Skeletal muscle cell (primary cell): ENCODE measurements around the gene RTRAF.

ENCODE experiments used
- DNase-seq: peaks from one replicate; pipeline ENCODE4 v3.0.0-alpha.2; 2010; ENCODE audit warnings: low read depth
- H3K4me3 ChIP-seq: 2 replicates; pipeline ENCODE4 v1.5.1; 2011; ENCODE audit warnings: low read depth, mild to moderate bottlenecking, control low read depth, low read length, moderate library complexity

Gene RTRAF

GRCh38 chr14:51990488-51990887, 1.1 kb downstream of the RTRAF start:
- peak overlapping the region; percentile 96 for H3K4me3 ChIP-seq
- DNase-seq = no peak

- DNase-seq = no peak
Measured at GRCh38 chr14:51993285-51993920, 4.1 kb downstream of the RTRAF start.

GRCh38 chr14:51996148-51996746, 6.9 kb downstream of the RTRAF start:
- no peak overlapping the region for H3K4me3 ChIP-seq
- DNase-seq = no peak

More at GRCh38 chr14:51993285-51993920, 4.1 kb downstream of the RTRAF start:
- H3K4me3 ChIP-seq = no peak overlapping the region

- H3K4me3 ChIP-seq = no peak overlapping the region
- DNase-seq = no peak
Measured at GRCh38 chr14:51998348-51998747, 9.0 kb downstream of the RTRAF start.

GRCh38 chr14:51999084-51999483, 9.7 kb downstream of the RTRAF start:
- no peak for DNase-seq
- no peak overlapping the region for H3K4me3 ChIP-seq

- H3K4me3 ChIP-seq = no peak overlapping the region
- DNase-seq = no peak
Measured at GRCh38 chr14:52000019-52000582, 10.8 kb downstream of the RTRAF start.

- DNase-seq = no peak
- H3K4me3 ChIP-seq = no peak overlapping the region
Measured at GRCh38 chr14:52000696-52001095, 11.3 kb downstream of the RTRAF start.

GRCh38 chr14:52002542-52002941, 13.2 kb downstream of the RTRAF start:
- no peak for DNase-seq
- H3K4me3 ChIP-seq = no peak overlapping the region

GRCh38 chr14:52003324-52003723, 14.0 kb downstream of the RTRAF start:
- no peak for DNase-seq
- H3K4me3 ChIP-seq = no peak overlapping the region

- no peak overlapping the region for H3K4me3 ChIP-seq
- no peak for DNase-seq
Measured at GRCh38 chr14:52005625-52006024, 16.3 kb downstream of the RTRAF start.

- H3K4me3 ChIP-seq = no peak overlapping the region
Measured at GRCh38 chr14:52006361-52006760, 17.0 kb downstream of the RTRAF start.

GRCh38 chr14:52007211-52007610, 17.9 kb downstream of the RTRAF start:
- H3K4me3 ChIP-seq = no peak overlapping the region
- DNase-seq = no peak

More at GRCh38 chr14:52006361-52006760, 17.0 kb downstream of the RTRAF start:
- DNase-seq = no peak

- DNase-seq = no peak
Measured at GRCh38 chr14:52007637-52008036, 18.3 kb downstream of the RTRAF start.

GRCh38 chr14:52008136-52008535, 18.8 kb downstream of the RTRAF start:
- no peak overlapping the region for H3K4me3 ChIP-seq
- no peak for DNase-seq

More at GRCh38 chr14:52007637-52008036, 18.3 kb downstream of the RTRAF start:
- H3K4me3 ChIP-seq = no peak overlapping the region

GRCh38 chr14:52010173-52010693, 20.9 kb downstream of the RTRAF start:
- H3K4me3 ChIP-seq = no peak overlapping the region
- DNase-seq = no peak

GRCh38 chr14:52011523-52011922, 22.2 kb downstream of the RTRAF start:
- DNase-seq = no peak
- no peak overlapping the region for H3K4me3 ChIP-seq

GRCh38 chr14:52012635-52013034, 23.3 kb downstream of the RTRAF start:
- DNase-seq = no peak
- H3K4me3 ChIP-seq = no peak overlapping the region

- H3K4me3 ChIP-seq = no peak overlapping the region
- DNase-seq = no peak
Measured at GRCh38 chr14:52013984-52014600, 24.7 kb downstream of the RTRAF start.

GRCh38 chr14:52014601-52015267, 25.4 kb downstream of the RTRAF start:
- no peak for DNase-seq
- H3K4me3 ChIP-seq = no peak overlapping the region
